Skeletal muscle satellite cell (primary cell): ENCODE measurements around the gene TSTD2.

Source experiments
- H3K27me3 ChIP-seq: 2 replicates; pipeline ENCODE4 v1.7.0; 2013; ENCODE audit warnings: low read length; ENCODE audit not compliant: control insufficient read depth, insufficient read depth
- H3K36me3 ChIP-seq: 2 replicates; pipeline ENCODE4 v1.7.0; 2013; ENCODE audit warnings: mild to moderate bottlenecking, control low read depth, low read length; ENCODE audit not compliant: insufficient read depth
- H3K4me1 ChIP-seq: 2 replicates; pipeline ENCODE4 v1.7.0; 2013; ENCODE audit warnings: low read length; ENCODE audit not compliant: control insufficient read depth, insufficient read depth
- H3K4me2 ChIP-seq: 2 replicates; pipeline ENCODE4 v1.7.0; 2013; ENCODE audit warnings: mild to moderate bottlenecking, low read length
- H3K4me3 ChIP-seq: 2 replicates; pipeline ENCODE4 v1.7.0; 2013; ENCODE audit warnings: low read length
- H3K9ac ChIP-seq: 2 replicates; pipeline ENCODE4 v1.7.0; 2013; ENCODE audit warnings: mild to moderate bottlenecking, low read depth, low read length, moderate library complexity
- H3K9me3 ChIP-seq: replicated peaks from 2 replicates; pipeline ENCODE4 v1.7.0; 2013; ENCODE audit warnings: mild to moderate bottlenecking, control low read depth, low read length

Gene TSTD2

GRCh38 chr9:97570899-97571298, 62.3 kb downstream of the TSTD2 start:
- H3K27me3 ChIP-seq = peaks cover 29% of the 10 kb centered on the region

GRCh38 chr9:97568461-97569275, 64.5 kb downstream of the TSTD2 start:
- Histone ChIP-seq H3K4me2 (no peak overlapping the region), H3K36me3 (no peaks in the 10 kb centered on the region), H3K4me3 (no peak overlapping the region), H3K9ac (no peak overlapping the region), H3K27me3 (peaks cover 29% of the 10 kb centered on the region), H3K9me3 (no peaks in the 10 kb centered on the region), H3K4me1 (peaks cover 5% of the 10 kb centered on the region)

More at GRCh38 chr9:97570899-97571298, 62.3 kb downstream of the TSTD2 start:
- no peaks in the 10 kb centered on the region for H3K36me3 ChIP-seq
- H3K4me3 ChIP-seq = no peak overlapping the region
- H3K9ac ChIP-seq = no peak overlapping the region
- no peaks in the 10 kb centered on the region for H3K9me3 ChIP-seq
- no peak overlapping the region for H3K4me2 ChIP-seq
- peaks cover 5% of the 10 kb centered on the region for H3K4me1 ChIP-seq

- H3K9ac ChIP-seq = no peak overlapping the region
- no peak overlapping the region for H3K4me2 ChIP-seq
- no peaks in the 10 kb centered on the region for H3K36me3 ChIP-seq
- no peak overlapping the region for H3K4me3 ChIP-seq
- no peaks in the 10 kb centered on the region for H3K9me3 ChIP-seq
- H3K27me3 ChIP-seq = peaks cover 34% of the 10 kb centered on the region
- peaks cover 5% of the 10 kb centered on the region for H3K4me1 ChIP-seq
Observed at GRCh38 chr9:97567894-97568202, 65.3 kb downstream of the TSTD2 start.

GRCh38 chr9:97567182-97567893, 65.8 kb downstream of the TSTD2 start:
- peaks cover 35% of the 10 kb centered on the region for H3K27me3 ChIP-seq

GRCh38 chr9:97565262-97565661, 67.9 kb downstream of the TSTD2 start:
- Histone ChIP-seq H3K9ac (no peak overlapping the region), H3K36me3 (no peaks in the 10 kb centered on the region), H3K9me3 (no peaks in the 10 kb centered on the region), H3K4me2 (no peak overlapping the region), H3K4me3 (no peak overlapping the region), H3K27me3 (peaks cover 37% of the 10 kb centered on the region), H3K4me1 (no peaks in the 10 kb centered on the region)

More at GRCh38 chr9:97567182-97567893, 65.8 kb downstream of the TSTD2 start:
- Histone ChIP-seq H3K4me3 (no peak overlapping the region), H3K9ac (no peak overlapping the region), H3K4me2 (no peak overlapping the region), H3K4me1 (peaks cover 5% of the 10 kb centered on the region), H3K36me3 (no peaks in the 10 kb centered on the region), H3K9me3 (no peaks in the 10 kb centered on the region)

GRCh38 chr9:97564291-97565175, 68.6 kb downstream of the TSTD2 start:
- Histone ChIP-seq H3K4me3 (no peak overlapping the region), H3K27me3 (peaks cover 32% of the 10 kb centered on the region), H3K36me3 (no peaks in the 10 kb centered on the region), H3K4me2 (no peak overlapping the region), H3K9me3 (no peaks in the 10 kb centered on the region), H3K4me1 (no peaks in the 10 kb centered on the region), H3K9ac (no peak overlapping the region)

- Histone ChIP-seq H3K9me3 (no peaks in the 10 kb centered on the region), H3K4me3 (no peak overlapping the region), H3K4me2 (no peak overlapping the region), H3K9ac (no peak overlapping the region), H3K36me3 (no peaks in the 10 kb centered on the region), H3K4me1 (no peaks in the 10 kb centered on the region), H3K27me3 (peaks cover 23% of the 10 kb centered on the region)
Observed at GRCh38 chr9:97563458-97564135, 69.6 kb downstream of the TSTD2 start.

- H3K4me3 ChIP-seq = no peak overlapping the region
- H3K9ac ChIP-seq = no peak overlapping the region
- H3K4me2 ChIP-seq = no peak overlapping the region
- no peaks in the 10 kb centered on the region for H3K9me3 ChIP-seq
- no peaks in the 10 kb centered on the region for H3K4me1 ChIP-seq
- peaks cover 14% of the 10 kb centered on the region for H3K27me3 ChIP-seq
- no peaks in the 10 kb centered on the region for H3K36me3 ChIP-seq
Observed at GRCh38 chr9:97562542-97562941, 70.6 kb downstream of the TSTD2 start.

GRCh38 chr9:97561501-97561900, 71.7 kb downstream of the TSTD2 start:
- no peak overlapping the region for H3K9ac ChIP-seq
- H3K36me3 ChIP-seq = no peaks in the 10 kb centered on the region
- H3K4me3 ChIP-seq = no peak overlapping the region
- no peaks in the 10 kb centered on the region for H3K9me3 ChIP-seq
- H3K4me1 ChIP-seq = no peaks in the 10 kb centered on the region
- no peak overlapping the region for H3K4me2 ChIP-seq
- H3K27me3 ChIP-seq = peaks cover 17% of the 10 kb centered on the region

GRCh38 chr9:97560851-97561250, 72.3 kb downstream of the TSTD2 start:
- Histone ChIP-seq H3K9ac (no peak overlapping the region), H3K4me3 (no peak overlapping the region), H3K9me3 (no peaks in the 10 kb centered on the region), H3K36me3 (no peaks in the 10 kb centered on the region), H3K4me2 (no peak overlapping the region), H3K4me1 (no peaks in the 10 kb centered on the region), H3K27me3 (peaks cover 24% of the 10 kb centered on the region)

GRCh38 chr9:97560154-97560553, 73.0 kb downstream of the TSTD2 start:
- no peak overlapping the region for H3K4me2 ChIP-seq
- H3K27me3 ChIP-seq = peaks cover 27% of the 10 kb centered on the region
- H3K4me3 ChIP-seq = no peak overlapping the region
- H3K36me3 ChIP-seq = no peaks in the 10 kb centered on the region
- no peak overlapping the region for H3K9ac ChIP-seq
- no peaks in the 10 kb centered on the region for H3K4me1 ChIP-seq
- no peaks in the 10 kb centered on the region for H3K9me3 ChIP-seq
